Measurements from ENCODE around the gene ZNF311. TPM values are rescaled to one million over a fixed set of nuclear protein-coding genes. Genes with fewer than 3 reads are reported as not detected.

ZNF311 gene
- total RNA-seq, 1 donor from 2014 or later: 2.6 TPM

DNA sequence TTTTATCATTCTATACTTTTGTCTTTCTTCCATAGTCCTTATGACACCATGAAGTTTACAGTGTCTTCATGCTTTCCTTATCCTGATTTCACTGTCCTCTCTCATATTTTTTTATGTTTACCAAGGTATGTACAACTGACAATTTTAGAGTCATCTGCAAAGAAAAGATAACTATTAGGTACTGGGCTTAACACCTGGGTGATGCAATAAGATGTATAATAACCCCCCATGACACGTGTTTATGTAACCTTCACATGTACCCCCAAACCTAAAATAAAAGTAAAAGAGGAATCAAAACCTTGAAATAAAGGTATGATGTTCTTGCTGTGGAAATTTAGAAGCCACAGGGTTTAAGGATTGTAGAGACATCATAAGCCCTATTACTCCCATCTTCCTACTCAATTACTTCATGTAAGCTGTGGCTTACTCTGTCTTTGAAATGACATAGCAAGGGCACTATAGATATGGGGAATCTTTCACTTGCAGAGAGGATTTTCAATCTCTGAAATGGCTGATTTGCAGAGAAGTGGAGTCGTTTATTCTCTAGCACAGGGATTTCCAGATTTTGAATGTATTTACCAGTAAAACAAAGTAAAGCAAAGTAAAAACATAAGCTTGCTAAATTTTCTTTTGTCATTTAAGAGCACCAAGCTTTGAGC, 20.9 kb upstream of the ZNF311 start:
- Histone ChIP-seq H3K36me3 (ENCODE audit: control insufficient read depth, insufficient read depth, low read length) (no peaks in the 10 kb centered on the region), H3K4me3 (ENCODE audit: low read depth, low read length) (no peak overlapping the region), H3K27me3 (ENCODE audit: control insufficient read depth, insufficient read depth, low read length) (no peaks in the 10 kb centered on the region)
- DNase-seq (ENCODE audit: low read depth): no peak
- TF ChIP-seq, protein P1, sequence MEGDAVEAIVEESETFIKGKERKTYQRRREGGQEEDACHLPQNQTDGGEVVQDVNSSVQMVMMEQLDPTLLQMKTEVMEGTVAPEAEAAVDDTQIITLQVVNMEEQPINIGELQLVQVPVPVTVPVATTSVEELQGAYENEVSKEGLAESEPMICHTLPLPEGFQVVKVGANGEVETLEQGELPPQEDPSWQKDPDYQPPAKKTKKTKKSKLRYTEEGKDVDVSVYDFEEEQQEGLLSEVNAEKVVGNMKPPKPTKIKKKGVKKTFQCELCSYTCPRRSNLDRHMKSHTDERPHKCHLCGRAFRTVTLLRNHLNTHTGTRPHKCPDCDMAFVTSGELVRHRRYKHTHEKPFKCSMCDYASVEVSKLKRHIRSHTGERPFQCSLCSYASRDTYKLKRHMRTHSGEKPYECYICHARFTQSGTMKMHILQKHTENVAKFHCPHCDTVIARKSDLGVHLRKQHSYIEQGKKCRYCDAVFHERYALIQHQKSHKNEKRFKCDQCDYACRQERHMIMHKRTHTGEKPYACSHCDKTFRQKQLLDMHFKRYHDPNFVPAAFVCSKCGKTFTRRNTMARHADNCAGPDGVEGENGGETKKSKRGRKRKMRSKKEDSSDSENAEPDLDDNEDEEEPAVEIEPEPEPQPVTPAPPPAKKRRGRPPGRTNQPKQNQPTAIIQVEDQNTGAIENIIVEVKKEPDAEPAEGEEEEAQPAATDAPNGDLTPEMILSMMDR (IDR thresholded peaks at IDR 0.05; ENCODE audit: insufficient read depth, low read length, poor library complexity, severe bottlenecking): no peak

DNA sequence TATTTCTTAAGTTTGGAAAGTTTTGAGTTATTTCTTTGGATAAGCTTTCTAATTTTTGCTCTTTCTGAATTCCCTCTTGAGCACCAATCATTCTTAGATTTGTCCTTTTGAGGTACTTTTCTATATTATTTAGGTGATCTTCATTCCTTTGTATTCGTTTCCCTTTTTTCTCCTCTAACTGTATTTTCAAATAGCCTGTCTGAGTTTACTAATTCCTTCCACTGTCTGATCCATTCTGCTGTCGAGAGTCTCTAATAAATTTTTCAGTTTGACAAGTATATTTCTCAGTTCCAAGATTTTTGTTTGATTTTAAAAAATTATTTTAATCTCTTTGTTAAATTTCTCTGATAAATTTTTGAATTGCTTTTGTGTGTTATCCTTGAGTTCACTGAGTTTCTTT, 16.3 kb upstream of the ZNF311 start:
- no peaks in the 10 kb centered on the region for H3K36me3 ChIP-seq (ENCODE audit: control insufficient read depth, insufficient read depth, low read length)
- DNase-seq (ENCODE audit: low read depth): no peak
- TF ChIP-seq, protein P1 (IDR thresholded peaks at IDR 0.05; ENCODE audit: insufficient read depth, low read length, poor library complexity, severe bottlenecking): no peak
- H3K4me3 ChIP-seq (ENCODE audit: low read depth, low read length): no peak overlapping the region
- no peaks in the 10 kb centered on the region for H3K27me3 ChIP-seq (ENCODE audit: control insufficient read depth, insufficient read depth, low read length)

DNA sequence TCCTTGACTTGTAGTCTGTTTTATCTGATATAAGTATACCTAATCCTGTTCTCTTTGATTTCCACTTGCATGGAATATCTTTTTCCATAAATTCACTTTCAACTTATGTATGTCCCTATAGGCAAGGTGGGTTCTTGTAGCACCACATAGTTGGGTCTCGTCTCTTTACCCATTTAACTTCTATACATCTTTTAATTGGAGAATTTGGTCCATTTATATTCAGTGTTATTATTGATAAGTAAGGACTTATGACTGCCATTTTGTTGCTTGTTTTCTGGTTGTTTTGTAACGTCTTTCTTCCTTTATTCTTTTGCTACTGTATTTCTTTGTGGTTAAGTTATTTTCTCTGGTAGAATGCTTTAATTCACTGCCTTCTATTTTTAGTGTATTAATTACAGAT, 14.5 kb upstream of the ZNF311 start:
- no peaks in the 10 kb centered on the region for H3K27me3 ChIP-seq (ENCODE audit: control insufficient read depth, insufficient read depth, low read length)
- DNase-seq (ENCODE audit: low read depth): no peak
- no peaks in the 10 kb centered on the region for H3K36me3 ChIP-seq (ENCODE audit: control insufficient read depth, insufficient read depth, low read length)
- H3K4me3 ChIP-seq (ENCODE audit: low read depth, low read length): no peak overlapping the region
- TF ChIP-seq, protein P1 (IDR thresholded peaks at IDR 0.05; ENCODE audit: insufficient read depth, low read length, poor library complexity, severe bottlenecking): no peak

DNA sequence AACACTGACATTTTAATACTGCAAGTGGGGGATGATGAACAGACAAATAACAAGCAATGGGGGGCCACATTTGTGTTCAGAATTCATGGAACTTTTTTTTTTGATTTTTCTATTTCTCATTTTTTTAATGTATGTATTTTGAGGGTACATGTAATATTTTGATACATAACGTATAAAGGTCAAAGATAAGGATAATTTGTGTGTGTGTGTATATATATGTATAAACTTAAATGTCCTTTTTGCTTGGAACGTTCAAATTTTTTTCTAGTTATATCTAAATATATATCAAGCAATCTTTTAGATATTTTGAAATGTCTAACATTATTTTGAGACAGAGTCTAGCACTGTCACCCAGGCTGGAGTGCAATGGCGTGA, 12.3 kb upstream of the ZNF311 start:
- no peaks in the 10 kb centered on the region for H3K27me3 ChIP-seq (ENCODE audit: control insufficient read depth, insufficient read depth, low read length)
- no peaks in the 10 kb centered on the region for H3K36me3 ChIP-seq (ENCODE audit: control insufficient read depth, insufficient read depth, low read length)
- TF ChIP-seq, protein P1 (IDR thresholded peaks at IDR 0.05; ENCODE audit: insufficient read depth, low read length, poor library complexity, severe bottlenecking): no peak
- no peak overlapping the region for H3K4me3 ChIP-seq (ENCODE audit: low read depth, low read length)
- DNase-seq (ENCODE audit: low read depth): no peak

DNA sequence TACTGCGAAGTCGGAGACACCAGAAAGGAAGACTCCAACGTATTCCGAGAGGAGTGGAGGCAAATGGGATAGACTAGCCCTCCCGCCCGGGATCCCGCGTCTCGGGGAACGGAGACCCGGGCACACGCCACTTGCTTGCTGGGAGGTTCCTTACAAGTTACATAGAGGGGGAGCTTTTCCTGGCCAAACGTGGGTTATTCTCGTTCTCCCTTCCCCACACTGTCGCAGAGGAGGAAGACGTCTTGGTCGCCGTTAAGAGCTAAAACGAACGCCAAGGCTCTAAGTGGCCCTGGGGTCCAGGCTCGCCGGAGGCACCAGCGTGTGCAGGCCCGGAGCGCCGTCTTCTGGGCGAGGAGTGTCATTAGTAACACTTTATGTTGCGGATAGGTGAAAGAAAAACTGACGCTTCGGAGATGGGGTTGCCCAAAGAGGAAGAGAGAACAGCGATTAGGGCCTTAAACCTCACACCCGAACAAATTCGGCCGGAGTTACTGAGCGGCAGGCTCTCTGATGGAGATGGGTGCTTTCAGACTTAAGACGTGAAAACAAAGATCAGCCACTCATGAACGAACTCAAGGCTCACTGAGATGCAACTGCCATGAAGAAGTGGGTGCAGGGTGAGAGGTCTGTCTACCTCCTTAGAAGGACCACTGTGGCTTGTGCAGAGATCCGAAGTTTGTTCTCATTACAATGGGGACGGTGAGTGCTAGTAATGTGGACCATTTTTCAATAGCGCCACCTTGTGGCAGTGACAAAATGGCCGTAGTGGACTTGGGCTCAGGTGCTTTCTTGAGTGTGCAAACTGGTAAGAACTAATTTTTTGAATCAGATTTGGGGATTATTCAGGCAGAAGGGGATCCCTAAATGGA, 11.7 kb upstream of the ZNF311 start:
- DNase-seq (ENCODE audit: low read depth): no peak

More for the DNA sequence above, 11.7 kb upstream of the ZNF311 start:
- TF ChIP-seq, protein P1 (IDR thresholded peaks at IDR 0.05; ENCODE audit: insufficient read depth, low read length, poor library complexity, severe bottlenecking): peak; percentile 71
- H3K27me3 ChIP-seq (ENCODE audit: control insufficient read depth, insufficient read depth, low read length): no peaks in the 10 kb centered on the region
- no peaks in the 10 kb centered on the region for H3K36me3 ChIP-seq (ENCODE audit: control insufficient read depth, insufficient read depth, low read length)
- H3K4me3 ChIP-seq (ENCODE audit: low read depth, low read length): peak overlapping the region; percentile 52
